Measurements from ENCODE around the gene TRDMT1. TPM values are rescaled to one million over a fixed set of nuclear protein-coding genes. Genes with fewer than 3 reads are reported as not detected.

The TRDMT1 gene
- total RNA-seq, 3 donors from 2014 or later (not counting 1 experiment from before 2014, with no cell fraction given) = 11.0 to 21.8 (median 14.4) TPM

GRCh38 chr10:17196045-17196444, 5.4 kb downstream of the TRDMT1 start:
- DNase-seq (no peak), ATAC-seq (no peak)
- Histone ChIP-seq H3K27ac (ENCODE audit: low read length) (no peak overlapping the region), H3K4me1 (ENCODE audit: control insufficient read depth, insufficient read depth, low read length) (peaks cover 4% of the 10 kb centered on the region), H3K4me3 (ENCODE audit: low read length) (no peak overlapping the region), H3K9me3 (ENCODE audit: control insufficient read depth, insufficient read depth, low read length) (no peaks in the 10 kb centered on the region), H3K27me3 (ENCODE audit: control insufficient read depth, insufficient read depth, low read length) (no peaks in the 10 kb centered on the region), H3K36me3 (ENCODE audit: control insufficient read depth, insufficient read depth, low read length) (no peaks in the 10 kb centered on the region)
- Mint-ChIP-seq H3K4me1 (peaks cover 10 to 24% of the 10 kb centered on the region in 2 donors), H3K9me3 (no peaks in the 10 kb centered on the region), H3K36me3 (no peaks in the 10 kb centered on the region), H3K27ac (no peak overlapping the region), H3K4me3 (no peak overlapping the region), H3K27me3 (ENCODE audit: low read depth in 2 of 2) (no peaks in the 10 kb centered on the region)
- no peak for TF ChIP-seq CTCF (IDR thresholded peaks at IDR 0.05)
- 100% methylated on average over 1 of the region's 2 CpGs for WGBS (ENCODE audit: insufficient coverage)
- intact Hi-C loops (cut with micrococcal nuclease) = no loop called here

- no peak for DNase-seq
- WGBS (ENCODE audit: insufficient coverage) = 67% methylated on average over 3 of the region's 5 CpGs
- Histone ChIP-seq H3K27me3 (ENCODE audit: control insufficient read depth, insufficient read depth, low read length) (no peaks in the 10 kb centered on the region), H3K36me3 (ENCODE audit: control insufficient read depth, insufficient read depth, low read length) (no peaks in the 10 kb centered on the region), H3K4me1 (ENCODE audit: control insufficient read depth, insufficient read depth, low read length) (no peaks in the 10 kb centered on the region), H3K27ac (ENCODE audit: low read length) (no peak overlapping the region), H3K4me3 (ENCODE audit: low read length) (no peak overlapping the region), H3K9me3 (ENCODE audit: control insufficient read depth, insufficient read depth, low read length) (no peaks in the 10 kb centered on the region)
- Mint-ChIP-seq H3K4me3 (no peak overlapping the region), H3K9me3 (no peaks in the 10 kb centered on the region), H3K27me3 (ENCODE audit: low read depth in 2 of 2) (no peaks in the 10 kb centered on the region), H3K36me3 (no peaks in the 10 kb centered on the region), H3K27ac (no peak overlapping the region), H3K4me1 (peaks cover under 1 to 14% of the 10 kb centered on the region in 2 donors)
- intact Hi-C loops (cut with micrococcal nuclease) = no loop called here
- no peak for TF ChIP-seq CTCF (IDR thresholded peaks at IDR 0.05)
- no peak for ATAC-seq
Measured at GRCh38 chr10:17195083-17195482, 6.4 kb downstream of the TRDMT1 start.

- no peaks in the 10 kb centered on the region for H3K9me3 Mint-ChIP-seq
- TF ChIP-seq CTCF (IDR thresholded peaks at IDR 0.05) = no peak
- no peaks in the 10 kb centered on the region for H3K27me3 ChIP-seq (ENCODE audit: control insufficient read depth, insufficient read depth, low read length)
- H3K27ac ChIP-seq (ENCODE audit: low read length) = no peak overlapping the region
- no peaks in the 10 kb centered on the region for H3K36me3 ChIP-seq (ENCODE audit: control insufficient read depth, insufficient read depth, low read length)
- WGBS (ENCODE audit: insufficient coverage) = 90% methylated on average over 1 of the region's 2 CpGs
- H3K4me3 Mint-ChIP-seq = no peak overlapping the region
- H3K4me1 ChIP-seq (ENCODE audit: control insufficient read depth, insufficient read depth, low read length) = no peaks in the 10 kb centered on the region
- H3K4me3 ChIP-seq (ENCODE audit: low read length) = no peak overlapping the region
- H3K36me3 Mint-ChIP-seq = no peaks in the 10 kb centered on the region
- ATAC-seq (no peak), DNase-seq (no peak)
- intact Hi-C loops (cut with micrococcal nuclease) = no loop called here
- no peaks in the 10 kb centered on the region for H3K27me3 Mint-ChIP-seq (ENCODE audit: low read depth in 2 of 2)
- H3K4me1 Mint-ChIP-seq = peaks cover 0 to 6% of the 10 kb centered on the region in 2 donors
- H3K27ac Mint-ChIP-seq = no peak overlapping the region
- no peaks in the 10 kb centered on the region for H3K9me3 ChIP-seq (ENCODE audit: control insufficient read depth, insufficient read depth, low read length)
Measured at GRCh38 chr10:17190602-17191001, 10.9 kb downstream of the TRDMT1 start.

- no peak overlapping the region for H3K27ac Mint-ChIP-seq
- no peak for ATAC-seq
- H3K27ac ChIP-seq (ENCODE audit: low read length) = no peak overlapping the region
Measured at GRCh38 chr10:17188644-17189172, 12.8 kb downstream of the TRDMT1 start.

More at GRCh38 chr10:17188644-17189172, 12.8 kb downstream of the TRDMT1 start:
- peaks cover 0 to 1% of the 10 kb centered on the region in 2 donors for H3K4me1 Mint-ChIP-seq
- Histone ChIP-seq H3K4me1 (ENCODE audit: control insufficient read depth, insufficient read depth, low read length) (no peaks in the 10 kb centered on the region), H3K4me3 (ENCODE audit: low read length) (no peak overlapping the region), H3K27me3 (ENCODE audit: control insufficient read depth, insufficient read depth, low read length) (no peaks in the 10 kb centered on the region), H3K36me3 (ENCODE audit: control insufficient read depth, insufficient read depth, low read length) (no peaks in the 10 kb centered on the region), H3K9me3 (ENCODE audit: control insufficient read depth, insufficient read depth, low read length) (no peaks in the 10 kb centered on the region)
- no peak for TF ChIP-seq CTCF (IDR thresholded peaks at IDR 0.05)
- intact Hi-C loops (cut with micrococcal nuclease) = loop anchor here (5.0 kb wide), 1 partner anchor 44 kb away; no protein-coding TSS in a partner anchor
- no peaks in the 10 kb centered on the region for H3K9me3 Mint-ChIP-seq
- 95% methylated on average over 3 of the region's 3 CpGs for WGBS (ENCODE audit: insufficient coverage)
- H3K27me3 Mint-ChIP-seq (ENCODE audit: low read depth in 2 of 2) = no peaks in the 10 kb centered on the region
- DNase-seq = no peak
- no peak overlapping the region for H3K4me3 Mint-ChIP-seq
- H3K36me3 Mint-ChIP-seq = no peaks in the 10 kb centered on the region
